Cardiac septum (tissue), 1 donor: ENCODE data around the gene WDR46. TPM values are rescaled to one million over a fixed set of nuclear protein-coding genes. Genes with fewer than 3 reads are reported as not detected.
A peak's percentile ranks its signal among the peaks of the same experiment; 100 is the strongest.
"Not testable (repeated sequence)": the region's sequence is repeated elsewhere in the genome, so short reads cannot be mapped to it uniquely, and the experiment has no call there.

Experiments used
- DNase-seq: peaks from one replicate; pipeline ENCODE4 v3.0.0-alpha.2; 2020; ENCODE audit warnings: low spot score
- intact Hi-C: fragments of 100-400 bp; cut with DNase I; formaldehyde crosslinking; loops from one replicate; pipeline ENCODE4 v1.14.0; 2022
- total RNA-seq: library from RNA; stranded (reverse); fragmentation: NEBNext Ultra II Directional; extraction: Animal tissue kit (Norgen Biotek cat#: 25700); gene quantifications from one replicate; pipeline ENCODE4 v1.2.1, GENCODE V29; 2021
- donor health status: DM: no; HTN: no; CAD: no.

WDR46 gene
- total RNA-seq, 1 donor from 2014 or later: 18.8 TPM

DNA sequence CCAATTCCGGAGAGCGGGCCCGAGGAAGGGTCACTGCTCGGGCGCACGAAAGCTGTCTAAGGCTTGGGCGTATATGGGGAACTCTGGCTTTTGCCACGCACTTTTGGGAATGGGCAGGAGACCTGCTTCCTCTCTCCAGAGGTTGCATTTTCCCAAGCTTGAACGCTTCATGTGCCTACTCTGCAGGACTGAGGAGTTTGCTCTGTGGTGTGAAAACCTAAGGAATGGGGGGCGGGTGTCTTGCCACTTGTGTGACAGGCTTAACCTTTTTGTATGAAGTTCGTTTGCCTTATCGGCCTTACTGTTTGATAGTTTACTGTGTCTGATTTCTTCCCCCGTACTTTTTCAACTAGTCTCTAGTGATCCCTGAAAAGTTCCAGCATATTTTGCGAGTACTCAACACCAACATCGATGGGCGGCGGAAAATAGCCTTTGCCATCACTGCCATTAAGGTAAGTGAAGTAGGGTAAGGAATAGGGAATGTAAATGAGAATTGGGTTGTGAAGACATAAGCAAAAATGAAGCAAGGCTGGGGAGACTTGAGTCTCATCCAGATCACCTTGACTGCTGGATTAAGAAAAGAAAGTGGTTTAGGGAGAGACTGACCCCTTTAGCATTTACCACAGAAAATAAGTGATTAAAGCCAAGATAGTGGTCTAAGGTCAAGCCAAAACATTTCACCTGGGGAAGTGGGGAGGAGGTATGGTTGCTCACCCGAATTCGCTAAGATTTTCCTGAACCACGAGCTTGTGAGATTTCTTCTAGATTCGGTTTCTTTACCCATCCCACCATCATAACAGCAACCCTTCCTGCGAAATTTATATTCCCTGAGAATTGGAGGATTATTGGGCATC, 16.5 kb downstream of the WDR46 start:
- DNase-seq: no peak
- intact Hi-C loops: no loop called here

GRCh38 chr6:33271468-33272274, 17.4 kb downstream of the WDR46 start, which contains the start of the genes RPS18 and VPS52:
Gene RPS18, plus strand, starts transcription at chr6:33272075. Its CDS starts 45 bp downstream, at chr6:33272120.
Gene VPS52, minus strand, starts transcription at chr6:33271876. Its CDS starts 201 bp downstream, at chr6:33271675.
- intact Hi-C loops: loop anchor here (1.0 kb wide), 1 partner anchor 18 kb away; the partner anchor contains the start of genes PFDN6 and WDR46
- DNase-seq: peak; percentile 96

DNA sequence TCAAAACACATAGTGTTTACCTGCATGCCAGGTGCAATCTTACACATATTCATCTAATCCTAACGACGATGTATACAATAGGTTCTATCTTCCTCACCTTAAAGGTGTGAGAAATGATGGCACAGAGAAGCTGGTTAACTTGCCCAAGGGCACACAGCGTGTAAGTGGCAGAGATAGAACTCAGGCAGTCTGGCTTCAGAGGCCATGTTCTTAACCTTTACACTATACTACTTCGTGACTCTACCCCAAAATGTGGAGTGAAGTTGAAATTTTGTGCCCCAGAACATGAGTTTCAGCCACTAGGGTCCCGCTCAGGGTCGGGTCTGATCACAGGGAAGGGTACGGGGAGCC, 17.9 kb downstream of the WDR46 start:
- DNase-seq: no peak
- intact Hi-C loops: loop anchor here (1.0 kb wide), 1 partner anchor 18 kb away; the partner anchor contains the start of genes PFDN6 and WDR46

GRCh38 chr6:33264015-33264414, 25.0 kb downstream of the WDR46 start:
- intact Hi-C loops: no loop called here

GRCh38 chr6:33262490-33262889, 26.5 kb downstream of the WDR46 start:
- intact Hi-C loops, DNase-seq: not testable (repeated sequence)

More at GRCh38 chr6:33264015-33264414, 25.0 kb downstream of the WDR46 start:
- no peak for DNase-seq

- intact Hi-C loops: no loop called here
- DNase-seq: no peak
Observed at GRCh38 chr6:33259032-33259431, 30.0 kb downstream of the WDR46 start.

DNA sequence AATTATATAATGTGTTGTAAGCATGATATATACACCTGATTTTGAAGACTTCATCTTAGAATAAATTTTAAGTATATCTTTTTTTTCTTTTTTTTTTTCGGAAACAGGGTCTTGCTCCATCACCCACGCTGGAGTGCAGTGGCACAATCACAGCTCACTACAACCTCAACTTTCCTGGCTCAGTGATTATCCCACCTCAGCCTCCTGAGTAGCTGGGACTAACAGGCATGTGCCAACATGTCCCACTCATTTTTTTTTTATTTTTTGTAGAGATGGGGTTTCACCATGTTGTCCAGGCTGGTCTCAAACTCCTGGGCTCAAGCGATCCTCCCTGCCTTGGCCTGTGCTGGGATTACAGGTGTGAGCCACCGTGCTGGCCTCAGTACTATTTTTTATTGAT, 34.4 kb downstream of the WDR46 start:
- intact Hi-C loops: no loop called here
- no peak for DNase-seq

DNA sequence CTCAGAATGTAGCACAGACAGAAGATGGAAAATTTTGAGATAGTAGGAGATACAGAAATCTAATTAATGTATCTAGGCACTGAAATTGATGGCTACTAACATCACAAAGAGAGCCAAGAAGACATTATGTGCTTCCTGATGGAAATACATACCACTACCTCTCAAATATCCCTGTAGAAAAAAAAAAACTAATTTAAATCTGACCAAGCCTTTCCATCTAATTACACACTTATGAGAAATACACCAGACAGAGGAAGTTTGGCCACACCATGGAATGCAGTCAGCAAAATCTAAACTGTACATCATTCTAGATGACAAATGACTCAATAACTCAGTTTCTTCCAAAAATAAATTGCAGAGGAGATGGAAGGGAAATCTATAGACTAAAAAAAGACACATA, 36.3 kb downstream of the WDR46 start:
- DNase-seq: no peak
- intact Hi-C loops: no loop called here

- intact Hi-C loops: no loop called here
- no peak for DNase-seq
Observed at GRCh38 chr6:33251395-33252012, 37.5 kb downstream of the WDR46 start.

DNA sequence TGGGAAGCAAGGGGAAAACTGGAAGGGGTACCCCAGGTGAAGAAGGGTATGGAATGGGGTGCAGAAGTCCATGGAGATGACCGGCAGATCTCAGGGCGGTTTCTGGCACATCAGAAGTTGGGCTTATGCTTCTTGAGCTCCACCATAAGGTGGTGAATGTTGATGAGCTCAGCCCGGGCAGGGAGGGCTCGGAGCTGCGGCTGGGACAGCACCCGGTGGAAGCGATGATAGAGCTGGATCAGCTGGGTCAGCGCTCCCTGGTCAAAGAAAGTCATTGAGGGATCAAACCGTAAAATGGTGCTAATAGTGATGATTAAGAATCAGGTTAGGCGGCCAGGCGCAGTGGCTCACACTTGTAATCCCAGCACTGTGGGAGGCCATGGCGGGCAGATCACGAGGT, 38.3 kb downstream of the WDR46 start:
- no peak for DNase-seq
- intact Hi-C loops: no loop called here

DNA sequence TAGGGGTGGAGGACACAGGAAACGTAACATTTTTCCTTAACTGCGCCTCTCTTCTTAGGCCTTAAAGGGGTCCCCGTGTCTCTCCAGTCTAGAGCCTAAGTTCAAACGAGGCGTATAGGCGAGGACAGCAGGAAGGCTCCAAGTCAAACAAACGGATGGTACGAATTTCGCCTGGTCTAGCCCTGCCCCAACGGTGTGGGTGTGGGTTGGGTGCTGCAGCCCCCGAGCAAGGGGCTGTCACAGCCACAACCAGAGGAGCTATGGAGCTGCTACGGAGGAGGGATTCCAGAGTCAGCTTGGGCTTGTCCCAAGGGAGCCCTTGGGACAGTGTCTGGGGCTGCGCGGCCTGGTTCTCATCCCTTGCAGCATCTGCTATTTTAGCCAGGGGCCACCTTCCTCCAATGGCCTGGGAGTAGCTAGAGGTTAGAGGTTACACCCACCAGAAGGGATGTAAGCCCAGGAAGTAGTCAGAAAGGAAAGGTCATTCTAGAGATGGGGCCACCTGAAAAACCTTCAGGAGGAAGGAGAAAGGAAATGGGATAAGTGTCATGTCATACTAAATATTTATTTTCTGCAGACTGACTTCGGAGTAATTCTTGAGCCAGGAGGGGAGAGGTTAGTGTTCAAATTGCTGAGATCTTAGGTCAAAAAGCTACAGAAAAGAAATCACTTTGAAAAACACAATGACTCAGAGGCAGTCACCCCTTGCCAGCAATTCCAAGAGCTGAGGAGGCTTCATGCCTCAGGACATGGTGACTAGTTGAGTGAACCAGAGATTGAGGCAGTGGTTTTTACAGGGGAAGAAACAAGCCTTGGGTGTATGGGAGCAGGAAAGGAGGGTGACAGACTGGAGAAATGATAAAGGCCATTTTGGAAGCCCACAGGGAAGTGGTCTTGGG, 39.1 kb downstream of the WDR46 start:
- DNase-seq: no peak
- intact Hi-C loops: loop anchor here (1.0 to 5.0 kb wide), 6 partner anchors 37 to 233 kb away; partner anchors contain the start of genes HSD17B8, RGL2, RXRB and SLC39A7

- DNase-seq: peak; percentile 99
- intact Hi-C loops: loop anchor here (1.0 to 5.0 kb wide), 6 partner anchors 36 to 232 kb away; partner anchors contain the start of genes HSD17B8, RGL2, RXRB and SLC39A7
Observed at GRCh38 chr6:33248932-33249731, 39.9 kb downstream of the WDR46 start.

DNA sequence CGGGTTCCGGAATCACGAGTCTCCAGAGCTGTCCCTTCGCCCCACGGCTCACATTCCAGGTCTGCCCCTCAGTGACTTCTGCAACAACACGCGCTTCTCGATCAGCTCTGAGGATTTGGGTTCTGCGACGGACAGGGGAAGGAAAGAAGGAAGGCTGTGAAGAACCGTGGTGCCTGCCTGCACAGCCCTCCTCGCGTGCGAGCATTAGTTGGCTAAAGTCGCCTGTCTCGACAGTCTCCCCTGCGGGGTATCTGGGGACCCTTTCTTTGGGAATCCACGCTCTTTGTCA, 40.5 kb downstream of the WDR46 start:
- DNase-seq: peak; percentile 74

DNA sequence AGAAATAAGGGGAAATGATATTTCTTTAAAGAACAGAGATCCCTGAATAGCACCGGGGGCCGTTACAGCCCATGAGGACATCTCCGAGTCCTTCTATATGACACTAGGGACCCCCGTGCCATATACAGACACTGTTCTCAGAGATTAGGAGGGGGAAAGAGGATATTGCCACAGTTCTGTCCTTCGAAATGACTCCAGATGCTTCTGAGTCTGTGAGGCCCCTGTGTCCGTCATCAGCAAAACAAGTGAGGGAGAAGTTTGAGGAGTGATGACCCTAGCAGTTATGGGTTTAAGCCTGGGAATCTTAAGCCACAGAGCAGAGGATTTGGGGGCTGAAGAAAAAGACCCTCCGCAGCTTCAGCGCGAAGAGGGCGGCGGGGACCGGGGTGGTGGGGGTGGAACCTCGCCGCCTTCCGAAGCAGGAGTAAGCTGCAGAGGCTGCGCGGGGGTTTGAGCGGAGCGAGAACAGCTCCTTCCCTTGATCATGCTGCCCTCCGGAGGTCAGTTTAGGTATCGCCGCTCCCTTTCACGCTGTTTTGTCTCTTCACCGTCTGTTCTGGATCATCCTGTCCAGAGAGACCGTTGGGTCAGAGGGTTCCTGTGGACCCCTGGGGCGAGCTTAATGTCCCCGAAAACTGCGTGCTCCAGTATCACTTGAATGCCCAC, 40.9 kb downstream of the WDR46 start:
- intact Hi-C loops: loop anchor here (2.0 to 5.0 kb wide), 5 partner anchors 35 to 231 kb away; partner anchors contain the start of genes HSD17B8, RGL2, RXRB and SLC39A7
- DNase-seq: peak; percentile 93

More for the DNA sequence above, 40.5 kb downstream of the WDR46 start:
- intact Hi-C loops: loop anchor here (2.0 to 5.0 kb wide), 5 partner anchors 36 to 231 kb away; partner anchors contain the start of genes HSD17B8, RGL2, RXRB and SLC39A7

DNA sequence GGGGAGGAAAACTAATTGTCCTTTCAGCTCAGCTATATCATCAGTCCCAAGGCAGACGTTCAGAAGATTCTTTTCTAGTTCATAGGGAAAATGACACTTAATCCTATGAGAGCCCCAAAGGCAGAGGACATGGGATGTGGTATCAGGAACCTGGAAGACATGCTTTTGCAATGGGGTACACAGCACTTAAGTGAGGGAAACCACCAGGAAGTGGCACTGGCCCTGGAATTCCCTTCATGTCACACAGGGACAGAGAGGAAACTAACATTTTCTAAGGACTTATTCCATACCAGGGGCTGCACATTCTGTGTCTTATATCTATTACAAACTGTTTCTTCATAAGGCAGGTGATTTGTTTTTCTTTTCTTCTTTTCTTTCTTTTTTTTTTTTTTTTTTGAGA, 45.6 kb downstream of the WDR46 start:
- intact Hi-C loops: no loop called here
- DNase-seq: no peak

DNA sequence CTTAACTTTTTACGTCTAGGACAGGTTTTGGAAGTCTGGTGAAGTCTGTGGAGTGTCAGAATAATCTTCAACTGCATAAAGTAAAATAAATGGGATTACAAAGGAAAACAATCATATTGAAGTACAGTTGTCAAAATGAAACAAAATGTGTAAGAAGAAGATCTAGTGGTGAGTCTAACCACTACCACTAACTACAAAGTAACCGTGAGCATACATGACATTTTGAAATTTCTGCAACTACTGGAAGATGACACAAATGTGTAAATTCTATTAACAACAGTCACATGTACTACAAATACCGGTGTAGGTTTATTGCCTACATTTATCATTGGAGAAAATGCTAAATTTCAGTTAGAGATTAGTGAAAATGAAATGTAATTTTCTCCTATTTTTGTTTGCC, 47.1 kb downstream of the WDR46 start:
- intact Hi-C loops: no loop called here
- no peak for DNase-seq

DNA sequence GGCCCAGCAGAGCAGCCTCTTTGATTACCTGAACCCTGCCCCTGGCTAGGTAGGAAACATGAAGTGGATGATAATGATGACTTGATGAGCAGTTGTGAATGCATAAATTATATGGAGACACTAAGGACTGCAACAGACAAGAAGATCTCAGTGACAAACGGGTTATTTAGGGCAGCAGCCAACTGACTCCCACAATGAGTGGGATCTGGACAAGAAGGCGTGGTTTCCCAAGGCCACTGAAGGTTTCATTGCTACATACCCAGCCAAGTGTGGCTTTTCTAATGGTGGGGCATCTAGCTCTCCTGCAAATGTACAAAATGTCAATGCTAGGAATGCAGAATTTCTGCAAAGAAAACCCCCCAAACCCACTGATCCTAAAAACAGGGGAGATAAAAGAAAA, 51.3 kb downstream of the WDR46 start:
- intact Hi-C loops: no loop called here
- no peak for DNase-seq
